RPMI8226 (cell line): ENCODE measurements around the gene GNGT2.

Source experiments
- DNase-seq: peaks from one replicate; pipeline ENCODE4 v3.0.0-alpha.2; 2015

Gene GNGT2

GRCh38 chr17:49168706-49169105 lies 41.7 kb downstream of the GNGT2 start:
- no peak for DNase-seq

GRCh38 chr17:49165143-49165542 lies 45.2 kb downstream of the GNGT2 start:
- DNase-seq, result no peak

DNA sequence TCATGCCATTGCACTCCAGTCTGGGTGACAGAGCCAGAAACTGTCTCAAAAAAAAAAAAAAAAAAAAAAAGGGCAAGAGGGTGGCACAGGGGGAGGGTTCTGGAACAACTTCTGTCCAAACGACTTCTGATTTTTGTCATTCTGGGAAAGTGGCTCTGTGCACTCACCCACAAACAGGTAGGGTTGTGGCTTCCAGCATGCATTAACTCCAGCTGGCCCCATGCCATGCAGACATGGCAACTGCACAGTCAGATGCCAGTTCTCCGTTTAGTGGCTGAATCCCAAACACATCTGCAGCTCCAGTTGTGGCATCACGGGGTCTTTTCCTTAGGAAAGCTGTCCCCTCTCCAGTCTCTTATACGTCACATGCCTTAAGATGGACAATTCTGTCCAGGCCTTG lies 47.5 kb downstream of the GNGT2 start:
- peak; percentile 61 for DNase-seq

- no peak for DNase-seq
These were observed 52.6 kb downstream of the GNGT2 start for GRCh38 chr17:49157784-49158183.

DNA sequence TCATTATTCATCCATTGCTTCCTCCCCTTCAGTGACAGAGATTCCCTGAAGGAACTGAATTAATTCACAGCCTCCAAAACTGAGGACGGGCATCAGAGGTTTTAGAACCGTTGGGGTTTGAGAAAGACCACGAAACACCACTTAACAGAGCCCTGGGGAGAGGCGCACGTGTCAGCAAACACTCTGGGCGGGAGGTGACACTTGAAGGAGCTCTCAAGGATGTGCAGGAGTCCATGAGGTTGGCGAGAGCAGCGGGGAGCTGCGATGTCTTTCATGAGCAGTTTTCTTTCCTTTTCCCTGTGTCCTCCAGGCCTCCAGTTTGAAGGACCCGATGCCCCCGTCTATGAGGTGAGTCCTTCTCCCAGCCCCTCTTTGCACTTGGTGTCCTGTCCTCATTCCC lies 54.1 kb downstream of the GNGT2 start:
- DNase-seq, result no peak
